Neural cell (in vitro differentiated cells): ENCODE results near the gene LDLRAD3.

Experiments
- CTCF ChIP-seq: fragments of 450-650 bp; IDR thresholded peaks from 2 replicates; pipeline ENCODE4 v1.5.1; 2014; ENCODE audit warnings: antibody characterized with exemption, mild to moderate bottlenecking, moderate library complexity; ENCODE audit not compliant: poor library complexity, severe bottlenecking
- RAD21 ChIP-seq: fragments of 450-650 bp; conservative IDR thresholded peaks from 2 replicates; pipeline ENCODE4 v1.6.1; 2014; ENCODE audit warnings: antibody characterized with exemption, mild to moderate bottlenecking, moderate library complexity
- SMC3 ChIP-seq: fragments of 450-650 bp; conservative IDR thresholded peaks from 2 replicates; pipeline ENCODE4 v1.6.1; 2014; ENCODE audit warnings: antibody characterized with exemption, mild to moderate bottlenecking, moderate library complexity; ENCODE audit not compliant: poor library complexity

DNA sequence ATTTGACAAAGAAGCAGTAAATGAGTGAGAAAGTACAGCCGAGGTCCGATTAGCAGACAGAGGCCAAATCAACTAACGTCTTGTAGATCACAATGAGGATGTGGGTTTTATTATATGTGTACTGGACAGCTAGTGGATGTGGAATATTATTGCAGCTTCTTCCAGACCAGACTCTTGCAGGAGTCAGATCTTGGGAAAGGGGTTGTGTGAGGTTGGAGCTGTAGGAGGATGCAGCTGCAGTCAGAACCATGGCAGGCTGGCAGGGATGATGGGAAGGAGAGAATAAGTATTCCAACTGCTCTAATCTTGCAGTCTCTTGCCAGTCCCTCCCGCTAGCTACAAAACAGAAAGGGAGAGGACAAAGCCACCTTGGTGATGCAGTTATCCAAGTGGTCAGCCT lies 46.8 kb upstream of the LDLRAD3 start:
- TF ChIP-seq CTCF: no peak
- TF ChIP-seq SMC3: no peak
- TF ChIP-seq RAD21: no peak
